NK-92 (cell line): ENCODE measurements around the gene GOLGA8B.
"Not testable (repeated sequence)": the region's sequence is repeated elsewhere in the genome, so short reads cannot be mapped to it uniquely, and the experiment has no call there.

Experiments
- DNase-seq: peaks from one replicate; lab custom pipeline; 2025; ENCODE audit not compliant: unreplicated experiment; lab: John Stamatoyannopoulos, UW

GOLGA8B gene, protein sequence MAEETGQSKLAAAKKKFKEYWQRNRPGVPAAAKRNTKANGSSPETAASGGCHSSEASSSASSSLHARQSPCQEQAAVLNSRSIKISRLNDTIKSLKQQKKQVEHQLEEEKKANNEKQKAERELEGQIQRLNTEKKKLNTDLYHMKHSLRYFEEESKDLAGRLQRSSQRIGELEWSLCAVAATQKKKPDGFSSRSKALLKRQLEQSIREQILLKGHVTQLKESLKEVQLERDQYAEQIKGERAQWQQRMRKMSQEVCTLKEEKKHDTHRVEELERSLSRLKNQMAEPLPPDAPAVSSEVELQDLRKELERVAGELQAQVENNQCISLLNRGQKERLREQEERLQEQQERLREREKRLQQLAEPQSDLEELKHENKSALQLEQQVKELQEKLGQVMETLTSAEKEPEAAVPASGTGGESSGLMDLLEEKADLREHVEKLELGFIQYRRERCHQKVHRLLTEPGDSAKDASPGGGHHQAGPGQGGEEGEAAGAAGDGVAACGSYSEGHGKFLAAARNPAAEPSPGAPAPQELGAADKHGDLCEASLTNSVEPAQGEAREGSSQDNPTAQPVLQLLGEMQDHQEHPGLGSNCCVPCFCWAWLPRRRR

DNA sequence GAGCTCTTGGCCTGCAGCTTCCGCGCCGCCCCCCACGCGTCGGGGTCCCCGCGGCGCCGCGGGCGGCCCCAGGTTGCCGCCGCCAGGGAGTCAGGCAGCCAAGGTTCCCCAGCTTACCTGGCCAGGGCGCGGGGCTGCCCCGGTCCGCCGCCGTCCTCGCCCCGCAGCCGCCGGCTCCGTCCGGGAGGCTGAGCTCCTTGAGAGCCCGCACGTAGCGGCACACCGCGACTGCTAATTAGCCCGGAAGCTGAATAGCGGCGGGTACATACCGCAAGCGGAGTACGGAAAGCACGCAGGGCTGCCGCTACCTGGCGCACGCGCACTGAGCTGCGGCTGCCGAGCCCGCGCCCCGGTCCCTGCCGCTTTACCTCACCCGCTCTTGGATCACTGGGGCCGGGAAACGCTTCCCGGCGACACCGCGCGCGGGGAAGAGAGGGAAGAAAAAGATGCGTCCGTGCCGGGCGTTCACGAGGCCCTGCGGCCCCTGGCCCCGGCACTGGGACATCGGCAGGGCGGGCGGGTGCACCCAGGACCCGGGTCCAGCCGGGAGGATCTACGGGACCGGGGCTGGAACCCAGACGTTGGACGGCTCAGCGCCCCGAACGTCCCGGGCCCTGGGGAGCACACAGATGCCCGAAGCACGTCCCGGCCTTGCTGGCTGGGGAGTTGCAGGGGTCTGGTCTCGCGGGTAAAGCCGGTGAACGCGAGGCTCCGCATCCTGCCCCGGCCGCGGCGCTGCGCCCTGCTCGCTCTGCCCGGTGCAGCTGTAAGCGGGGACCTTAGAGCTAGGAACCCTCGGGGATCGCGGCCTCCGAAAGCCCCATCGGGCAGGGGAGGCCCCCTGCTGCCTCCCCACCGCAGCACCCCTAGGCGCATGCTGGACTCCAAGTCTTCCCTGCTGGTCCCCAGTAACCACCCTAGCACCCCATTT is at the start of gene GOLGA8B:
Gene GOLGA8B, minus strand, starts transcription at position 253 of the 931 bp plus-strand sequence. CDS start 47,739 bp downstream, outside the sequence.
- no peak for DNase-seq

DNA sequence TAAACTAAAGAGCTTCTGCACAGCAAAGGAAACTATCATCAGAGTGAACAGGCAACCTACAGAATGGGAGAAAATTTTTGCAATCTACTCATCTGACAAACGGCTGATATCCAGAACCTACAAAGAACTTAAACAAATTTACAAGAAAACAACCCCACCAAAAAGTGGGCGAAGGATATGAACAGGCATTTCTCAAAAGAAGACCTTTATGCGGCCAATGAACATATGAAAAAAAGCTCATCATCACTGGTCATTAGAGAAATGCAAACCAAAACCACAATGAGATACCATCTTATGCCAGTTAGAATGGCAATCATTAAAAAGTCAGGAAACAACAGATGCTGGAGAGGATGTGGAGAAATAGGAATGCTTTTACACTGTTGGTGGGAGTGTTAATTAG is 49.7 kb upstream of the GOLGA8B start:
- DNase-seq: not testable (repeated sequence)

DNA sequence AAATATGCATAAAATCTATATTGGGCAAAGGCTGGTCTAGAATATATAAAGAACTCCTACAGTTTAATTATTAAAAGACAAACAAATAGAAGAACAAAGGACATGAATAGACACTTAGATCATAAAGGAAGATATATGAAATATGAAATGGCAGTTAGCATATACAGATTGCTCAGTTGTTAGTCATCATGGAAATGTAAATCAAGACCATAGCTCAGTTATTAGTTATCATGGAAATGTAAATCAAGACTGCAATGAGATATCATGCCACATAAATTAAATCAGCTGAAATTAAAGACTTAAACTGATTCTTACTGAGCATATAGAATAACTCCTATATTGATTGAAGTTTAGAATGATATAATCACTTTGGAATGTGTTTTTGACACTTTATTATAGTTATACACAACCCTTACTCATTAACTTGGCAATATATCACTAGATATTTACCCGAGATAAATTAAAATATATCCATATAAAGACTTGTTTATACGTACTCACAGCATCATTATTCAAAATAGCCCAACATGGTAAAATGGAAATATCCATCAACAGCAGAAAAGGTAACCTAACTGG is 45.2 kb upstream of the GOLGA8B start:
- no peak for DNase-seq

DNA sequence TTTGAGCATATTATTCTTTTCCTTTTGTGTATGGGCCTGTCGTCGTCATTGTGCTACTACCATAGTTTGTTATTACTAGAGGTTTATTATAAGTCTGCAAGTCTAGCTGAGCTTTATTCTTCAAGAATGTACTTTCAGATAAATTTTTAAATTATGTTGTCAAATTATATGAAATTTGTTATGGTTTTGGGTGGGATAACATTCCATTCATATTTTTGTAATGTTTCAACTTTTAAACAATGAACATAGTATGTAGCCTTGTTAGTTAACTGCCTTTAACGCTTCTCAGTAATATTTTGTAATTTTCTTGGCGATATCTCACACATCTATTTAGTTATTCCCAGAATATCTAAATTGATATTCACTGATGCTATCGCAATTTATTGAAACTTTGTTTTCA is 41.6 kb upstream of the GOLGA8B start:
- DNase-seq: no peak

DNA sequence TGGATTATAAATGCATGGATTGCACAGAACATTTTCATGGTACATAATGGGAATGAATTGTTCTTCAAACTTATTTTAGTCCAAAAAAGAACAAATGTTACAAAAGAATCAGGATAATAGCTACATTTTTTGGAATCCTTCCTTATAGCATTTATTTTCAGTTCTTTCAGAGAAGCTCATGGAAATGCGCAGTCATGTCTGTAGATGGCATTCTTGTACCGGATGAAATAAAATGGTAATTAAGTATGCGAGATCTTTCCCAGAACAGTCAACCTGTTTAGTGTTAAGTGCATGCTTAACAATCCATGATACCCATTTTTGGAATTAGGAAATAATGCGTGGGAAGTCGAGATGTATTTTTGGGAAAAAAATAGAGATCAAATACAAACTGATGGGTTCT is 38.2 kb upstream of the GOLGA8B start:
- no peak for DNase-seq

DNA sequence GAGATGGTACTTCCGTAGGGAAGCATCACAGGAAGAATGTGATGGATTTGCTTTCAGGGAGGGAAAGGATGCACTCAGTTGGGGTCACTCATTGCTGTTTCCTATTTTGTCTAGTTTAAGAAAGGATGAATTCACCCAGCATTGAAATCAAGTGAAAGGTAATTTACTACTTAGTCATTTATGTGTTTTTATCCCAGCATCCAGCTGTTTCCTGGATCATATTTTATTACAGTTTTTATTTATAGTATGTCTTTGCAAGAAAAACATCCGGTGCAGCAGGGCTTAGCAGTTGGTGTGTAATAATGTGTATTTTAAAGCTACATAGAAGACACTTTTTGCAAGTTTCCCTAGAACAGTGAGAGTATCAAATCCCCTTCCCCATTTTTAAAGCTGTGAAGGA is 37.4 kb upstream of the GOLGA8B start:
- DNase-seq: no peak

DNA sequence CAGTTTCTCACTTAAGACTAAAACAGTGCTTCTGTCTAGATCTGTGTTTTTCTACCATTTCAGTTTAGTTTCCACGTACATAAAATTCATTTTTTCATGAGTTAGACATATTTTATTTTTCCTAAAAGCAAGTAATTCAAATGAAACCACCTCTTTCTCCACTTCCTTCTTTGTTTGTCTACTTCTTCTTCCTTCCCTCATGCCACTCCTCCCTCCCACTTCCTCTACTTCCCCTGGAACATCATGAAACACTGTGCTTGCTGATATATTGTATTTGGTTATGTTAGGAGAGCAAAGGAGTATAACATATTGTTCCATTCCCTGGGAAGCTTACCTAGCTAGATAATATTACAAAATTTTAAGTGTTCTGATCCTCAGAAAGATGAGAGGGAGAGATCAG is 36.7 kb upstream of the GOLGA8B start:
- DNase-seq: no peak

DNA sequence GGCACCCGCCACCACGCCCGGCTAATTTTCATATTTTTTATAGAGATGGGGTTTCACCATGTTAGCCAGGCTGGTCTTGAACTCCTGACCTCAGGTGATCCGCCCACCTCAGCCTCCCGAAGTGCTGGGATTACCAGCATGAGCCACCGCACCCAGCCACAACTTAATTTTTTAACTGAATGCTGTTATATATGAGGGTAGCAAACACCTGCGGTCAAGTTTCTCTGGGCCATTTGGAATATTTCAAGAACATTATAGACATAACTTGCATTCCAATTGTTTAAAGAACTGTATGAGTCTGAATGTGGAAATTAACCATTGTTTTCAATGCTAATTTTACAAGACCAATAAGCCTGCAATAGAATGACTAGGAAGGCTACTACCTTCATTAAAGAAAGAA is 35.7 kb upstream of the GOLGA8B start:
- DNase-seq: no peak

DNA sequence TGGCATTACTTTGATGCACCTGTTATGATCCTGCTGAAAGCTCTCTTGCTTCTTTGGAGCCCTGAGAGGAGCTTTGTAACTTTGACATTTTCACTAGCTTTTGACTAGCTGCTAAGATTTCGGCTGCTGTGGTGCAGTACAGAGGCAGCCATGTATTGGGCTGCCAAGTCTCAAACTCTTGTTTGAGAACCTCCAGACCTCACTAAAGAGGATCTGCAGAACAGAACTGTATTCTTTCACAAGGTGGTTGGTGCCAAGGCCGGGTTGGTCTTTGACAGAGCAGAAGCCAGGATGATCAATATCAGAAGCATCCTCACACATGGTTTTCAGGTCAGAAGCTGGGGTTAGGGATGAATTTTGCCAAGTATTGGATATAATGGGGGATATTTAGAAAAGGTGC is 34.6 kb upstream of the GOLGA8B start:
- DNase-seq: no peak

DNA sequence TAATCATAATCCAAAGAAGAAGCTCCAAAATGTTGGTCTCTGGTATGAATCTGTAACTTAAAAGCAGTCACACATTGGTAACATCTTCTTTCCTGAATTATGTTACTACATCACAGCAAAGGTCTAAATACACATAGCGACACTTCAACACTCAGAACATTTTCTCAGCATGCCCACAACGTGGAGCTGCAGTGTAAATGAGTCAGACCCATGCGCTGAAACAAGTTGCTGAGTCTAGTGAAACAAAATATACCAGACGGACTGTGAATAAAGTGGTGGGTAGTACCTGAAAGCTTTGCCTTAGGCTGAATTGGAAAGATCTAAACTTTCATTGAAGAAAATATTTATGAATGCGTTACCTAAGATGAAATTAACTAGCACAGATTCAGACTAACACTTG is 33.2 kb upstream of the GOLGA8B start:
- no peak for DNase-seq

DNA sequence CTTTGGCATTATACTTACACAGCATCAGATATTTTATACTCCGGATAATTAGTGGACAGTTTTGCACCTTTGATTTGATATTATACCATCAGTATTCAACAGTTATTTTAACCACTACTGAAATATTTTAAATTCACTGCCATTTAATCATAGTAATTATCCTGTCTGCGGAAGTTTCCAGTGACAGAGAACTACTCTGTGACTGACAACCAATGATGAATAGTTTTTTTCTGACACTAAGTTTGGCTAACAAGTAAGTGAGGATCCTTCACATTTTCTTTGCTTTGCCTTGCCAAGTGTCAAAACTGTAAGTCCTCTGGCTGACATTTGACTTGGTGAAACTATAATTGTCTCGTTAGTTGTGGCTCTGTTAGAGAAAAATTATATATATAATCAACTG is 30.5 kb upstream of the GOLGA8B start:
- no peak for DNase-seq

DNA sequence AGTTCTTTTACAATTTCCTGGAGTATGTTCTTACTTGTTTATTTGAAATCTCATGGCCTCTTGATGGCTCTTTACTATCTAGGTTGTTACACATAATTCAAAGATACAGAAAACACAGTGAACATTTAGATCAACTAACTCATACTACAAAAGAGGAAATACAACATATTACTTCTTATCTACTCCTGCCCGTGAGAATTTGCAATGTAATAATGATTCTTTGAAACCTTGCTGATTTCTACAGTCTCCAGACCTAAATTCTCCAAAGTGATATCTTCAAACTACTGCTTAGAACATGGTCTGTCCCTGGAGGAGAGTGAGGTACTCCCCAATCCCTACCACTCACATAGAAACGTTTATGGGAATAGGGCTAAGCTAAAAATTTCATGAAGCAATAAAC is 29.9 kb upstream of the GOLGA8B start:
- DNase-seq: no peak

DNA sequence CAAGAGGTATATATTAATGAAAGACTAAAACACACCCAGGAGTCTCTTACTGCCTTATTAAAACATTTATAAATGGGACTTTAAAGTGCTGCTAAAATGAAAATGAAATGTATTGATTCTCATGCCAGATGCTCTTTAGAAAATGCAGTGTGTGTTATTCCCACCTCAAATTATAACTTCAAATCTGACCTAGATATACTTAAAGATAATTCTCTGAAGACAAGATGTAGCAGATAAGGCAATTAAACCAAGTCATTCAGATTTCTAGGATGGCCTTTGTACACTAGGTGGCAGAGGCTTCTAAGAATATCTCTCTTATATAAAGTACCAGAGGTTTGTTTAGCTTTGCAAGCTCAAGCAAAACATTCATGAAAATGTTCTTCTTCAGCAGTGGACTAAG is 26.9 kb upstream of the GOLGA8B start:
- no peak for DNase-seq

DNA sequence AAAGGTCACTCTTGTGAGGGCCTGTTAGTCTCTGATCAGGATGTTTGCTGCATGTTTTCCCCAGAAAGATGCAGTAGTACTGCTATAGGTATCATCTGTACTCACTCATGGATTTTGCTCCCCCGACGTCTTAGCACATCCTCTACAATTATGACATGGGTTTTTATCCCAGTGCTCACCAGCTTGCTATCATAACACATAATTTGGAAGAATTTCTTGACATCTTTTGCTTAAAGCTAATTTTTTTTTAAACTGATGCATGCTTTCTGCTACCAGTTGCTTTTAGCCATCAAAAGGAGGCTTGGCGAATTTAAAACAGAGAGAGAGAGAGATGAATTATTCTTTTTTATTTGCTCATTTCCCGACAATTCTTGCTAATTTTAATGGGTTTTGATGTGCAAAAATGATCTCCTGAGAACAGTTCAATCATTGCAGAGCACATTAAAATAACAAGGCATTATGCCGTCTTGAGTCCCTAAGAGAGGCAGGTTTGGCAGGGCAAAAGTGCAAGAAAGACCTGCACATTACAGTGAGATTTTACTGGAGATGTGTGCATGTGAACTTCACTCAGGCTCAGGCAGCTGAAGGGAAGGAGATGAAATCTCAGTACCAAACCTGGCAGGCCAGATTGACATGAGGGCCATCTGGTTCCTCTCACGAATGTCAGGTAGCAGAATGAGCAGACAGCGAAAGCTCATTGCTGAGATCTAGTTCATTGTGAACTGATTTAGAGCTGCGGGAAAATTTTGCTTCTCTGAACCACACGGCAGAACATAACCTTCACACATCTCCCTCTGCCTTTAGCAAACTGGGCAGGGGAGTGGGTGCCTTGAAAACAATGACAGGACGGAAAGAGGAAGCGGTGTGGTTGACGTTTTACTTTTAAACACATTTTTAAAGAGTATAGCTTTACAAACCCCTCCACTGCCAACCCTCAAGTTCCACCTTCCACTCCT is 25.9 kb upstream of the GOLGA8B start:
- DNase-seq: no peak

DNA sequence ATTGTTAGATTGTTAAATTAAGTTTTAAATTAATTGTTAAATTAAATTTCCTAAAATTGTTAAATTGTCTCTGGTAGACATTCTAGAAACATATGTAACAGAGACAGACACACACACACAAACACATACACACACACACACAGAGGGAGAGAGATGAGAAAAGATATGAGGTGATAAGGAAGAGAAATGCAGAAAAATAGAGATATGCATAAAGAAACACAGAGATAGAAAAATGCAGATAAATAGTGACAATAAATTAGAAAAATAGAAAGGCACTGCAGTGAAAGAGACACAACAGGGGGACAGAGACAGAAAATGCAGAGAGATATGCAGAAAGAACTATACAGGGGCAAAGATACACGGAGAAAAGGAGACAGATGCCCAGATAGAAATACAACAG is 25.1 kb upstream of the GOLGA8B start:
- DNase-seq: no peak

DNA sequence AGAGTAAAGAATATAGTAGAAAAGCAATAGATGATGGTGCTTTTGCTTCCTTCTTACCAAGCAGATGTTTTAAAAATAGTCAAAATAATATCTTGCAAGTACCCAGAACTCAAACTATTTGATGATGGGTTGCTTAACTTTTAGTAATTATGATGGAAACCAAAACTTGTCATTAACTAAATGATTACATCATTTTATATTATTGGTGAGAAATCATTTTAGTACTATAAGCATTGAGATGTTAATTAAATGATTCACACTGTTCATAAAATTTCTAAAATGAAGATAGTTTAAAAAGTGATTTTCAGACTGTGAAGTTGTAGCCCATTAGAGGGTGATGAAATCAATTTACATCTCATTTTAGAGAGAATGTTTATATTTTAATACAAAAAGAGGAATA is 24.4 kb upstream of the GOLGA8B start:
- DNase-seq: no peak

DNA sequence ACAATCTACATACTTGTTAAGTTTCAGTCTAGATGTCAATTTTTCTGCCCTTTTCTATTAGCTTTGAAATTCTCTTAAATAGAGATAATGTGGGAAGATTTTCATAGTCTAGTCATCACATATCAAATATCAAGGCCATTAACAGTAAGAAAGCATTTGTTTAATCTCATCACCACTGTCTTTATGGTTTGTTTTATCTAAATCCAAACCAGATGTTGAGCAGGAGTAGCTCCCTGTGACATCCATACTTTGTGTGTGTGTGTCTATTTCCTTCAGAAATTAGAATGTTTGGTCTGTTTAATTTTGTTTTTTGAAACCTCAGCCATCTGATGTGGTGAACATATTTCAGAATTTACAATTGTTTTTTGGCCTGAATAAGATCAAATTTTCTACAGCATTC is 23.1 kb upstream of the GOLGA8B start:
- DNase-seq: no peak

DNA sequence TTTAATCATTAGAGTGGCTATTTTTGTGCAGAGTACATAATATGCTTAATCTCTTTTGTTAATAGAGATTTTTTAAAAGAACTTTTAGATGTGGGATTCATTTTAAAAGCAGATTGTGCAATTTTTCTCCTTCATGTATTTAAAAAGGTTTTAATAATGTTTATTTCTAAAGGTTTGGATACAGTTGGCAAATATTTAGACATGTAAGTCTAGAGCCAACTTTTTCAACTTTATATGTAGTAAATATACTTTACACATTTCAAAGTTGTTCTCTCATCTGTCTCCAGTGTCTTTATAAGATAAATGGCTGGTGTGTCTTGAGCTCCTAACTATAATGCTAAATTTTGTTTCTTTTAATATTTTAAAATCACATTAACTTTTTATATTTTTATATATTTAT is 22.7 kb upstream of the GOLGA8B start:
- no peak for DNase-seq

DNA sequence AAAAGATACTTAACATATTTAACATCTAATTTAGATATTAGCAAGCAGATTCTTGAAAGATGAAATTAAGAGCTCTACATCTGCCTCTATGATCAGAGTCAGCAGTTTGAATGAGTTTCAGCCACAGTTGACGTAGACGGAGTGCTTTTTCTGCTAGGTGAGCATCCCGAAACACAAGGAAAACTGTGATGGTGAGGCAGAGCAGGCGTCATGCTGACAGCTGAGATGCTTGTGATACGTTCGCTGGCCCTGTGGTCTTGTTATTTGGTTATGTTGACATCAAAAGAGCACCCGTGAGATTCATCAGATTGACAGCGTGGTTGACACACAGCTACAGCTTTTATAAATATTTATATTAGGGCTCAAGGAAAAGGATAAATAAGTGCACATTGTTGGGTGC is 19.6 kb upstream of the GOLGA8B start:
- DNase-seq: no peak

DNA sequence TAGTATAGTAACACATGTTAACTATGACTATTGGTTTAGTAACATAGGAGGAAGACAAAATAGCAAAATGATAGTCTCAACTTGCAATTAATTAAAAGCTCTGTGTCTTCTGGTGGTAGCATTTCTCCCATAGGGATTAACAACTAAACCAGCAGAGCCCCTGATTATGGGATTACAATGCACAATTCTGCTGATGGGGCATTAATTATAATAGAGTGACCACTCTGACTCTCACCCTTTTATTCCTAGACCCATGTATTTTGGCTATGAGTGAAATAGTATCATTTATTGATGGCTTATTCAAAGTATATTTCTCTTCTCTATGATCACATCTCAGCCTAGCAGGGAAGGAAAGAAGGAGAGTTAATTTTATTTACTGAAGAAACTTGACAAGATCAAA is 17.5 kb upstream of the GOLGA8B start:
- no peak for DNase-seq
